DMS153 (cell line): ENCODE measurements around the gene DIS3L.
"Not testable (repeated sequence)": the region's sequence is repeated elsewhere in the genome, so short reads cannot be mapped to it uniquely, and the experiment has no call there.

Experiments used
- DNase-seq: peaks from one replicate; lab custom pipeline; 2025; lab: John Stamatoyannopoulos, UW

Gene DIS3L

DNA sequence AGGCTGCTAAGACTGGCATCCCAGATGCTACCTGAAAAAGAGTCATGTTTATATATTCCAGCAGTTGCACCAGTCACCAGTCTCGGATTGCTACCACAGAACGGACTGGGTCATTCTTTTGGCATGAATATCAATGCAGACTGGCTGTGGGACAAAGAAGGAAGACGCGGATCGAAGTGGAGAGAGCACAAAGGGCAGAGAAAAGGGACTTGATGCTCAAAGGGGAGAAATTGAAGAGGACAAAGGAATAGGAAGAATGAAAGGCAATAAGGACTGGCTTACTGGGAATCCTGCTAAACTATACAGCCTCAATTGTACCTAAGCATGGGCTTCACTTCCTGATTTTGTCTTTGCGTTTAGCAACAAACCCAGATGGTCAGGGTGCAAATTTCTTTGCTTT lies 15.3 kb upstream of the DIS3L start:
- DNase-seq, result no peak

DNA sequence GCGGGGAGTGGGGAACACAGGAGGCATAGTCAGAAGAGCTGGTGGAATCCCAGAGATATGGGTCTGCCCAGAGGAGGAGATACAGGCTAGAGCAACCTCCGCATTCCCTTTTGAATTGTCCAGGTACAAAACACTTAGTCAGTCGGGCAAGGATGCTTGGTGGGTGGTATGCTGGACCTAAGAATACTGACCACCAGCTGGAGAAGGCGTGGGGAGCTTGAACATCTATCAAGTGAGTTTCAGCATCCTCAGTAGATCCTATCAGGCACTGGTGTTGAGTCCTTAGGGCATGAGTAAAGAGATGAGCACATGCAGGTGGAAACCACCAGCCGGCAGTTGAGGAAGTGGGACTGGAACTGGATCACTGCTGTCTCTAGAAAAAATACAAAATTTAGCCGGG lies 14.7 kb upstream of the DIS3L start:
- no peak for DNase-seq

- no peak for DNase-seq
Measured at GRCh38 chr15:66284271-66284670, 9.1 kb upstream of the DIS3L start.

GRCh38 chr15:66285533-66286280 lies 7.7 kb upstream of the DIS3L start:
- no peak for DNase-seq

GRCh38 chr15:66287461-66288057 lies 5.8 kb upstream of the DIS3L start:
- no peak for DNase-seq

GRCh38 chr15:66288093-66288492 lies 5.3 kb upstream of the DIS3L start:
- DNase-seq, result no peak

- DNase-seq, result no peak
Measured at GRCh38 chr15:66288551-66289185, 4.7 kb upstream of the DIS3L start.

GRCh38 chr15:66290007-66290406 lies 3.4 kb upstream of the DIS3L start:
- no peak for DNase-seq

- no peak for DNase-seq
Measured at GRCh38 chr15:66290518-66290917, 2.9 kb upstream of the DIS3L start.

- no peak for DNase-seq
Measured at GRCh38 chr15:66291816-66292570, 1.4 kb upstream of the DIS3L start.

DNA sequence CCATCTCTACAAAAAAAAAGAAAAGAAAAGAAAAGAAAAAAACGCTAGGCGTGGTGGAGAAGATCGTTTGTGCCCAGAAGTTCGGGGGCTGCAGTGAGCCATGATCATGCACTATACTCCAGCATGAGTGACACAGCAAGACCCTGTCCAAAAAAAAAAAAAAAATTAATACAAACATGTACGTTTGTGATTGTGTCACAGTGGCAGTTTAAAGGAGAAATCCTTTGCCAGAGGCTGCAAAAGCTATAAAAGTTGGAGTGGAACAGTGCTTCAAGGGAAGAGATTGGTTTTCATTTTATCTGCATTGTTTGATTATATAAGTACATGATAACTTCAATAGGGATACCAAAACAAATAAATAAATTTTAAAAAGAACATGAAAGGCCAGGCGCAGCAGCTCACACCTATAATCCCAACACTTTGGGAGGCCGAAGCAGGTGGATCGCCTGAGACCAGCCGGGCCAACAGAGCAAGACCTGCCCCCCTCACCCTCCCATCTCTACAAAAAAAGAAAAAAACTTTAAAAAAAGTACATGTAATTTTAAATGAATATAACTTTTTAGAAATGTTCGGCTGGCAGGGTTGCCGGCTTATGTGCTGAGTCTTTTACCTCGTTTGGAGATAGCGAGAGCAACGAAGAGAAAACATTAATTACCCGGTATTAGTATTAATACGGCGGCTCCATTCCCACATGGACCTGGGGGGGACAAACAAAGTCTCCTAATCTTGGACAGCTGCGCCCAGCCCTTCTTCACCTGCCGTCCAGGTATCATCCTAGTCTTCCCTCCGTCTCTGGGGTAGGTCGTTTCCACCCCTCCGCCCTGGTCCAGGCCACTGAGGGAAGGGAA lies 573 bp upstream of the DIS3L start:
- DNase-seq, result no peak

- DNase-seq, result no peak
Measured at GRCh38 chr15:66294157-66294931, 976 bp downstream of the DIS3L start.

DNA sequence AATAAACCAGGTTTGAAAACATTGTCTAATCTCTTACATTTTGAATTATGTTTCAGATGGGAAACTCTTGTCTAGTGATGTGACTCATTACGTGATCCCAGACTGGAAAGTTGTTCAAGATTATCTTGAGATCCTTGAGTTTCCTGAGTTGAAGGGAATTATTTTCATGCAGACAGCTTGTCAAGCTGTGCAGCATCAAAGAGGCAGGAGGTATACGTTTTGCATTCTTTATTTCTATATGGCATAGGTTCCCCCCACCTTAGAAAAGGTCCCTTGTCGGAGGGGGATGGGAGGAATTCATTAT lies 1.5 kb downstream of the DIS3L start:
- DNase-seq, result no peak

DNA sequence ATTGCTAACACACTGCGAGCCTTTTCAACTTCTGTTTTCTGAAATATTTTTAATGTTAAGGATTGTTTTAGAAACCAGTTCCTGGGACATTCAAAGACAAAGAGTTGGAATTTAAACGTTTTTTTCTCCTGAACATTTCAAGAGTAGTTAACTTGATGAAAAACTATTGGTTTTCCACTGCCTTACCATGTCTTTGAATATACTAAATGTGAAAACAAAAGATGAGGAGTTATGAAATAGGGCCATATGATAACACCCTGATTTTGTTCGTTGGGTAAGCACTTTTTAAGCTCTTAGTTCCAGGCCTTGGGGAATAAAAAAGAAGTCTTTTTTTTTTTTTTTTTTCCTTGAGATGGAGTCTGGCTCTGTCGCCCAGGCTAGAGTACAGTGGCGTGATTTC lies 2.8 kb downstream of the DIS3L start:
- no peak for DNase-seq

DNA sequence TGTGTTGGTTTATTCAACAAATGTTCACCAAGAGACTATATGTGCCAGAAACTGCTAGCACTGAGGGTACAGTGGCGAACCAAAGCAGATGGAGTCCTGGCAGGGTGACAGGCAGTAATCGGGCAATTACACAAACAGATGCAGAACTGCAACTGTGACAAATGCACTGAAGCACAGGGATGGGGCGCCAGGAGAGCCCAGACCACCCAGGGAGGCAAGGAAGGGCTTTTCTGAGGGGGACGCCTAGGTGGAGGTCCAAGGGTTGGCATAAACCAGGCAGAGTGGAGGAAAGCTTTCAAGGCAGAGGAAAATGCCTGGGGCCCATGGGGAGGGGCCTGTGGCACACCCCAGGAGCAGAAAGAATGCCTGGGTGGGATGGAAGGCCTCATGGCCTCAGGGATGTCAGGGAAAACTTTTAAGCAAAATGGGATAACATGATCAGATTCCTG lies 5.5 kb downstream of the DIS3L start:
- no peak for DNase-seq

DNA sequence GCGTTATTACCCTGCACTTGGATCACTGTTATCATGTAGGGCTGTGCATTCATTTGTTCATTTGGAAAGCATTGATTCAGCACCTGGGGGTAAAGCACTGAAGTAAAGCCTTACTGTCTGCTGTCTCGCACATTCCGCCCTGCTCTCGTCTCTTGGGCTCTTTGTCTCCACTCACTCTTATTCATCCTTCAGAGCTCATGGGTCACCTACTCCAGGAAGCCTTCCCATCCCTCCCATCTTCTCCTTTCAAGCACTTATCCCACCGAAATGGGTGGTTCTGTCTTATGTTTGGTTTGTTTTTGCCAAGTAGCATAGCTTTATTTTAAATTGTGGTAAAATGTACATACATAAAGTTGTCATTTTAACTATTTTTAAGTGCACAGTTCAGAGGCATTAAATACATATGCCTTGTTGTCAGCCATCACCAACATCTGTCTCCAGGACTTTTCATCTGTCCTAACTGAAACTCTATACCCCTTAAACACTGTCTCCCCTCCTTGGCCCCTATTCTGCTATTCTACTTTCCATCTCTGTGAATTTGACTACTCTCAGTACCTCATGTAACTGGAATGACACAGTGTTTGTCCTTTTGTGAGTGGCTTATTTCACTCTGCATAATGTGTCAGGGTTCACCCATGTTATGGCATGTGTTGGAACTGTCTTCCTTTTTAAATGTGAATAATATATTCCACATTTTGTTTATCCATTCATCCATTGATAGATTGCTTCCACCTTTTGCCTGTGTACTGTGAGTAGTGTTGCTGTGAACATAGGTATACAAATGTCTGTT lies 9.3 kb downstream of the DIS3L start:
- DNase-seq, result no peak

- DNase-seq, result not testable (repeated sequence)
Measured at GRCh38 chr15:66304425-66304824, 11.1 kb downstream of the DIS3L start.

DNA sequence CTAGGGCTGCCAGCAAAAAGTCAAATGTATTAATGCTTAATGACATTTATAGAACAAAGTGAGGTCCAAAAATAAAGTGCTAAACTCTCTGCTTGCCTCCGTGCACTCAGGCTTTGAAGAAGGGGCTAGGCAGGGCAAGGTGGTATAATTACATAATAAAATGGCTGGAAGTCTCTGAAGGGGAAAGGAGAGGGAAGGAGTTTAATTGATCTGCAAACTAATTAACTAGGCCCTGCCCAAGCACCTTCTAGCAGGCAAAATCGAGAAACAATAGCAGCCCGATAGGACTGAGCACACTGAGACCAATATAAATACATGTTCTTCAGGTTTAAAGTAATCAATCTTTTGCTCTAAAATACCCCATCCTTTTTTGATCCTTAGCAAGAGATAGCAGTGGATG lies 13.0 kb downstream of the DIS3L start:
- DNase-seq, result no peak

DNA sequence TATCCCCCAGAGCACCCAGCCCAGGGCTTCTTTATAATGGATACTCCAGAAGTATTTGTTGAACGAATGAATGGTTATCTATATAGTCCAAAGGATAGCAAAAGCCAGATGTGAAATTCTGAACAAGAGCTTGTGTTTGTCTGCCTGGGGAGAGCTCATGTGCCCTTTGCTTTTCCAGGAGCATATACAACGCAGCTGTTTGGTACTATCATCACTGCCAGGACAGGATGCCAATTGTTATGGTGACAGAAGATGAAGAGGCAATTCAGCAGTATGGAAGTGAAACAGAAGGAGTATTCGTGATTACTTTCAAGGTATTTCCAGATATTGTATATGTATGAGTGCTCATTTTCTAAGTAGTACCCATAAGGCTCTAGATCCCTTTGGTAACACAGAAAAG lies 15.2 kb downstream of the DIS3L start:
- DNase-seq, result no peak

GRCh38 chr15:66309828-66310227 lies 16.5 kb downstream of the DIS3L start:
- no peak for DNase-seq
